Stimulated activated CD8-positive, alpha-beta memory T cell treated with anti-CD3 and anti-CD28 coated beads, Interleukin-7, amount 100 ng/mL, for 4 hours (primary cell): ENCODE data around the gene MAP4K1.

Source experiments
- DNase-seq, 2 donors: peaks; one replicate each; pipeline ENCODE4 v3.0.0-alpha.2; 2020; ENCODE audit warnings: low read depth in 2 of 2

MAP4K1 gene

DNA sequence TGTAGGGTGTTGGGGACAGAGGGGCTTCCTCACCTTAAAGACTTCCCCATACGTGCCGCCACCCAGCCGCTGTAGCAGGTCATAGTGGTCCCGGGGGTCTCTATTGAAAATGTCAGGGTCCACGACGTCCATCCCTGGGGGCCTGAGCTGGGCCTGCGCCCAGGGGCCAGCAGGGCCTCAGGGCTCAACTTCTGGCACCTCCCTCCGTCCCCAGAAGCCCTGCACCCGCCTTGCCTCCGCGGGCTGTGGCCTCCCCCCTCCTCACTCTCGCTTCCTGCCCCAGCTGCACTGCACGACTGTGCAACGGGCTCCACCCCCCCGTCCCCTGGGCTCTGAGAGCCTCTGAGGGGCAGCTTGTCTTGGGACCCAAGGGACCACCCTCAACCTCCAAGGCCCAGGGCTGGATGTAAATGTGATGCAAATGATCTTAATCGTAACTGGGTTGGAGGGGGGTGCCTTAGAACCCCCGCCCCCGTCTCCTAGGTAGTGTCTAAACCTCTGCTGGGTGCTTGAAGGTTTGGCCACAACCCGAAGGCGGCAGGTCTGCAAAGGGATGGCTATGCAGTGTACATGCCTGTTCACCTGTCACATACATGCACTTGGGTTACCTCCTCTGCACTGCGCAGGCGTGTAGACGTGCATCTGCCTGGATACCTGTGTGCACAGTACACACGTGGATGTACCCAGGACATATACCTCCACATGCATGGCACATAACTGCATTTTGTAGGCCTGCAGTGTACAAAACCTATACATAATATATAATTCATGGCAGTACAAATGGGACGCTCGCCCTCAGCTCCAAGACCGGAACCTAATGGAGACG lies at the start of gene MAP4K1:
Gene MAP4K1 (minus strand): TSS at position 190 of the 826 bp plus-strand sequence. CDS start 58 bp downstream, at position 132.
- DNase-seq, result peak; percentile 29 to 61

DNA sequence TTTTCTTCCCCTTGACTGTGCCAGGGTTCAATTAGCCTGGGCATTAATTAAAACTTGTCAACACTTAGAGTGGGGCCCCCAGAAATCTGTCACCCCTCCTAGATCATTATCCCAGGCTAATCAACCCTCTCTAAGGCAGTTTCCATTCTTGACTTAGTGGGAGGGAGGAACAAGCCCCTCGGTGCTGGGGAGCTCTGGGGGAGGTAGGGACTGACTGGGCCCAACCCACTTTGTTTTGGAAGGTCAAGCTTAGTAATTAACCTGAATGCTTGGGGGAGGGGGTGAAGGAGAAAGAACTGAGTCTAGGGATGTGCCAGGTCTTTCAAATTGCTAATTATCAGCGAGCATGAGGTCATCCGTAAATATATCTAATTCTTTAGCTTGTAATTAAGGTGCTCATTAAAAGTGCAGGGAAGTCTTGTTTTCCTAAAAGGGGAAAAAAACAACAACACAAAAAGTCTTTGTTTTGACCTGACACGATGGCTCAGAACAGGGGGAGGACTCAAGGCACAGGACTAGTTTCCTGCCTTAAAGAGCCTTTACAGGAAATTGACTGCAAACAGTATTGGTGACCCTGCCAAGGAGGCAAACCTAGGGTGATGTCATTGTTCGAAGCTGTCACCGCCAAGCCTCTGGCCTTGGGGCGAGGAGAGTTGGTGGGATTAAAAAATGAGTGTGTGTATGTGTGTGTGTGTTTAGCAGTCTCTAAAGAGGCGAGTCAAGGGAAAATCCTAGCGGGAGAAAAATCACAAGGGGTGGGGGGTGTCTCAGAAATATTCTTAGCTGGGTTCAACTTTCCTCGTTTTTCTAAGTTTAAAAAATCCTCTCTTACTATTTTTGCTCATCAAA lies 49.1 kb upstream of the MAP4K1 start:
- peak in 1 of 2 donors; percentile 28 for DNase-seq

DNA sequence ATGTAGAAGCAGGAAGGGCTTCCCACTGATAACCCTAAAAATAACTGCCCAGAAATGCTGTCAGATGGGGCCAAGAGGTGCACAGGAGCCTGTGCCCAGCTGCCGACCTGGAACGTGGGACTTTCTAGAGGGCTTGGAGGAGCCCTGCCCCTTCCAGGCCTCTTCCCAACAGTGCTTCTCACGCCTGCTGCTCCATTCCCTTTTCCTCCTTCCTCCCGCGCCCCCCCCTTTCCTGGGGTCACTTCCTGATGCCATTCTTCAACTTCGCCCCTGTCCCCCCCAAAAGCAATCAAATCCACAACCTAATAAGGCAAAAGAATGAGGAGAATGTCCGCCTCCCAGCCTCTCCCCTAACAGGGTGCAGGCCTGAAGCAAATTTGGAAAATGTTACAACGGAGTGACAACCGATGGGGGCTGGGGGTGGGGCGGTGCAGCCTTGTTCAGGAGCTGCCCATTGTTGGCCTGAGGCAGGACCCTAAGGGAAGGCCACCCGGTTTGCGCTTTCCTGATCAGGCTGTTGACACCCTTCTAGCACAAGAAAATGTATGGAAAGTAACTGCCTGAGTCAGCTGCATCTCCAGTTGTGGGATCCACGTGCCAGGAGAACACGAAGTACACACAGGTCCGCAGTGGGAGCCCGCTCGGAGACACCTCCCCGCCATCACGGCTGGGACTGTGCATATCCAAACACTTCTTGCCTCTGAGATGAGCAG lies 48.4 kb upstream of the MAP4K1 start:
- no peak for DNase-seq

DNA sequence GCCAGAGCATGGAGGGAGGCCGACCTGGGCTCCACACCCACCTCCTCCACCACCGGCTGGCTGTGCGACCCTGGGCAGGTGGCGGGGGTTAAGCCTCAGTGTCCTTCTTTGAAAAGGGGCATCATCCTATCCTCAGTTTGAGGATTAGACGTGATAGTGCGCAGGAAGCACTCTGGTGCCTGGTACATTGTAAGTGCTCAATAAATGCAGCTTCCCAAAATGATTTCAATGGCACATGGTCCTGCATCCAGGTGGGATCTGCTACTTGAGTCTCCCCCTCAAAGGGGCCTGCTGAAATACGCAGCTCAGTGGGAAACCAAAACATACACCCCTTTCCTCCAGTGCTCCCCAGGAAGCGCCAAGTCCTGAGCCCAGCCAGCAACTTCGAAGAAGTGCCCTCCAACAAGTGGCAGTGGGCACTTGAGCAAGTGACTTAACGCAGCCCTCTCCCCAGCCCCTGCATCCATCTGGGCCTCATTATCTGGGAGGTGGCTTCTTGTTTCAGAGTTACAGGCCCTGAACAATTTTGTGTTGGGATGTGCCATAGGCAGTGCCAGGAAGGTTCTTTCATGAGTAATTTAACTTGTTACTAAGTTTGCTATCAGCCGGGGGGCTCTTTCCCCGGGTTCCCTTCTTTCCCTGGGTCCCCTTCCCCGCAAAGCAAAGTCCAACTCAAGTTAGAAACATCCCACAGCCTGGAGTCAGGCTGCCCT lies 47.6 kb upstream of the MAP4K1 start:
- no peak for DNase-seq

DNA sequence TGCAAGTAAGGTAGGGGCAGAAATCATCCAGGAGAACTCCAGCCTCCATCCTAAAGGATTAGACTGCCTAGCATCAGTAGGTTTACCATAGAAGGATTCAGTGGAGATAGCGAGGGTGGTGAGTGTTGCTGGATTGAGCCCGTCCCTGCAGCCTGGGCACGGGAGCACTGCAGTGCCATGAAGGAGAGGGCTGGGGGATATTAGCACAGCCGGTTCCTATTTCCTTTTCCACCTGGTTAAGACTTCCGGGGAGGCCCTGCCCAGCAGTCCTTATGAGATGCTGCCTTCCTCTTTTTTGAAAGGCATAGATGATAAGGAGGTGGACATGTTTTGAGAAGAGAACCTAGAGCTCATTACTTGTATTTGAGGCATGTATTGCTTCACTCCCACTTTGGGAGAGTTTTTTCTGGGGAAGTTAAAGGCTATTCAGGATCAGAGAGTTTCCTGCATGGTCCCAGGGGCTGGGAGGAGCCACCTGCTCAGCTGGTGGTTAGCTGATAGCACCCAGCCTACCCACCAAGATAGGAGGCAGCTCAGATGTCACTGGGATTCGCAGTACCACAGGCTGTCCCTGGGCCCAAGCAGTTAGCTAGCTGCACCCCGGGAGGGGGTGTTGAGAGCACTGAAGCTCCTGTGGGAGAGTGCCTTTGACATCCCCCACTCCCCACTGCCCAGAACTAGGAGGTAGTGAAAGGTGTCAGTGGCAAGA lies 46.9 kb upstream of the MAP4K1 start:
- no peak for DNase-seq

DNA sequence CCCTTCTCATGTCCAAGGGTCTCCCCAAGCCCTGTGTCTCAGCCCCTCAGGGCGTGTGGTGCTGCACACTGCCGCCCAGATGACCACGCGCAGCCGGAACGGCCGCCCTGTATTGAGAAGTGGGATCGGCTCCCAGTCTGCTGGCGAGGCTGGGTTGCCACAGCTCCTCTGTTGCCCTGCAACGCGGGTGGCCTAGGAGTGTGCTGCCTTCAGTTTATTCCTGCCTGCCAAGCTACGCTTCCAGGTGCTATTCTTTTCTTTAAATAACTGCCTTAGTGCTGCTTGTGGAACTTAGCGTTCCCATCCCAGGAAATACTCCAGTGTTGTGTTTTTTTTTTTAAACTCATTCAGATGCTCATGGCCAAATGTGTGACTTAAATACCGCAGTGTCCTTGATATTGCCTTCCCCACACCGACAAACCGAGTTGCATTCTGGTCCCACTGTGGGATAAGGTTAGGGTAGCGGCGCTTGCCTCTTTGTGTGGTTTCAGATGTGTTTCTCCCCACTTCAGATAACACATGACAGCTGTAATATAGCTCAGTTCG lies 46.3 kb upstream of the MAP4K1 start:
- DNase-seq, result no peak

DNA sequence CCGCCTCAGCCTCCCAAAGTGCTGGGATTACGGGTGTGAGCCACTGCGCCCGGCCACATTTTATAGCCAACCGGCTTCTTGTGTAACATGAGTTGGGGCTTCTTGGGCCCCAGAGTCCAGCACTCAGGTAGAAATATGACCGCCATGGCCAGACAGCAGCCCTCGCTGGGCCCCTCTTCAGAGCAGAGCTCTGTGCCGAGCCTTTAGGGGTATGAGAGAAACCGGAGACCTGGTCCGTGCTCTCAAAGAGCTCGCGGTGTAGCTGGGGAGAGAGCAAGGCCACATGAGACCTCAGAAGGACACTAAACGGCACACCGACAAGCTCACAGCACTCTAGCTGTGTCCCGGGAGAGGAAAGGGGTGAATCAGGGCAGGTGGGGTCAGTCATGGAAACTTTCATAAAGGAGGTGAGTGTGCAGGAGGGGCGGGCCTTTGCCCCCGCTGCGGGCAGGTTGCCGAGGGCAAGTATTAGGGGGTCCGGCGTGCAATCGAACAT lies 45.5 kb upstream of the MAP4K1 start:
- no peak for DNase-seq

DNA sequence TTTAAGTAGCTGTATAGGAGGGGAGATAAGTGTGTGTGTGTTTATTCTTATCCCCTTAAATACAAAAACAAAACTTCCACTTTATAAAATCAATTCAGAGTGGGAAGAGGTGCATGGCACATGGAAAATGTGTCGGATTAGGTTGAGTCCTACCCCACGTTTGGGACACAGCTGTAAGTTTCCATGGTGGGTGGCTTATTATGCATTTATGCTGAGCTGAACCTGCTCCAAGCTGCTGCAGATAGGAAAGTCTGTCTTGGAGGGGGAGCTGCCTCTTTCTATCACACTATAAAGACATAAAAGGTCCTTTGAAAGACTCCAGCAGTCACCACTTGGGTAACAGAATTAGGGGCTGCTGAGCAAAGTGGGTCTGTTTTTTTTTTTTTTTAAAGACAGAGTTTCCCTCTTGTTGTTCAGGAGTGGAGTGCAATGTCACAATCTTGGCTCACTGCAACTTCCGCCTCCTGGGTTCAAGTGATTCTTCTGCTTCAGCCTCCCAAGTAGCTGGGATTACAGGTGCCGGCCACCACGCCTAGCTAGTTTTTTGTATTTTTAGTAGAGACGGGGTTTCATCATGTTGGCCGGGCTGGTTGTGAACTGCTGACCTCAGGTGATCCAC lies 44.9 kb upstream of the MAP4K1 start:
- DNase-seq, result no peak

DNA sequence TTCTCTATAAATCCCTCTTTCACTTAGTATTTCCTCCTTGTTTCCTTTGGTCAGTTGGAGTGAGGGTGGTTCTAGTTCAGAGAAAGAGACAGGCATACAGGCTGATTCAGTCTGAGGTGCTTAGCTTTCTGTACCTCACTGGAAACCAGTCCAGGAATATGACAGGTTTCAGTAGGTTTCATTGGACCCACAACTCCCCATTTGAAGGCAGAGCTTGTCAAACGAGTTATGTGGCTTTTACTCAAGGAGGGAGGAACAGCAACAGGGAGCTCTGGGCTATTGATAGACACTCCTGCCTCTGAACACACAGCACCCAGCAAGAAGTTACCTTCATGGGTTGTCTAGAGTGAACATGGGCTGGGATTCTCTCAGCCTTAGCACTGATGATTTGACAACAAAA lies 44.2 kb upstream of the MAP4K1 start:
- DNase-seq, result no peak

DNA sequence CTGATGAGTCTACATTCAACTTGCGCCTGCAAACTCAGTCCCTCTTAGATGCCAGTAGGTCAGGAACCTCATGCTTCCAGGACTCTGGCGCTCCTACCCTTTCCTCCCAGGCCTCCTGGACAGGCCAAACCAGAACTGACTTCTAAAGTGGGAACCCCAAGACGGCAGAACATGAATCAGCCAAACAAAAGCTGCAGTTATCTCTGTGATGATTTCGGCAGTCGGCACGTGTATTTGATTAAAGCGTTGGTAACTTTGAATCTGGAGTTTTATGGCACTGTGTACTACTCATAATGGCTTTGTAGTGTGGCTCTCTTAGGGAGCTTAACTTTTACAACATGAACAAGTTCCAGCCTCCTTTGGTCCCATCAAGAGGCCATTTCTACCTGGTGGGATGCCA lies 43.4 kb upstream of the MAP4K1 start:
- DNase-seq, result no peak

DNA sequence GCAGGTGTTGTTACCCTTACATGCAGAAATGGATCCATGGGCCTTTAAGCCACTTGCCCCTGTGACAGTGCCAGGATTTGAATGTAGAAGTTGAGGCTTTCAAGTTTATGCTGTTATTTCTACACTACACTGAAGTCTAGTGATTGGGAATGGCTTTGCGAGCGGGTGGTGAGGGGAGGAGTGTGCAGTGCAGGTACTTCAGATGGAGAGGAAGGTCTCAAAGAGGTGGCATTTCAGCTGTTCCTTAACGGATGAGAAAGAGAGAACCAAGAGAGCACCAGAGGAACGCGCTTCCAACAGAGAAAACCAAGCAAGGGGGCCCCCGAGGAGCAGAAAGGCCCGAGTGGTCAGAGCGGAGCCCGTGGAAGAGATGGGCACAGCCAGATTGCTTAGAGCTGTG lies 43.0 kb upstream of the MAP4K1 start:
- no peak for DNase-seq

DNA sequence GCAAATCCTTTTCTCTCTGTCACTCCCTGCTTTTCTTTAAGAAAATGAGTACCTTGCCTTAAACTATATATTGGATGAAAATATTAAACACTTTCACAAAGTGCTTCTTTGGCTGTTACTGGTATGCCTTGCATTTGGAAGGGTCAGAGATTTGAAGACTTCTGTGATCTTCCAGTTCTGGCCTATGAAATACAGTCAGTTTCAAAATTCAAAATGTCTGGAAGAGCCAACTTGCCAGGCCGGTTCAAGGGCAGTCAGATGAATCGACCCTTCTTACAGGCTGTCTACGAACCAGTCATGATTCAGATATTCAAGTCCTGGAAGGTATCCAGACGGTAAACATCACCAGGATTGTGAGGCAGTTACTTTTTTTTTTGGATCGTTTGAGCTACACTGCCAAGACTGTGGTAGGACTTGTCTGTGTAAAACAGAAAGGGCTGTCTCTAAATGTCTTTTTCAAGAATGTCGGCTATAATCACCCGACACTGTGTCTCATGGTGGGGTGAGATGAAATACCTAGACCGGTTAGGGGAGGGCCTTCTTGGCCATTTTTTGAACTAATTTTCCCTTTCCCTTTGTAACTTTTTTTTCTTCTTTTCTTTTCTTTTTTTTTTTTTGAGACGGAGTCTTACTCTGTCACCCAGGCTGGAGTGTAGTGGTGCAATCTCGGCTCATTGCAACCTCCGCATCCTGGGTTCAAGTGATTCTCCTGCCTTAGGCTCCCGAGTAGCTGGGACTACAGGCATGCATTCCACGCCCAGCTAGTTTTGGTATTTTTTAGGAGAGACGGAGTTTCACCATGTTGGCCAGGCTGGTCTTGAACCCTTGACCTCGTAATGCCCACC lies 40.9 kb upstream of the MAP4K1 start:
- no peak for DNase-seq

DNA sequence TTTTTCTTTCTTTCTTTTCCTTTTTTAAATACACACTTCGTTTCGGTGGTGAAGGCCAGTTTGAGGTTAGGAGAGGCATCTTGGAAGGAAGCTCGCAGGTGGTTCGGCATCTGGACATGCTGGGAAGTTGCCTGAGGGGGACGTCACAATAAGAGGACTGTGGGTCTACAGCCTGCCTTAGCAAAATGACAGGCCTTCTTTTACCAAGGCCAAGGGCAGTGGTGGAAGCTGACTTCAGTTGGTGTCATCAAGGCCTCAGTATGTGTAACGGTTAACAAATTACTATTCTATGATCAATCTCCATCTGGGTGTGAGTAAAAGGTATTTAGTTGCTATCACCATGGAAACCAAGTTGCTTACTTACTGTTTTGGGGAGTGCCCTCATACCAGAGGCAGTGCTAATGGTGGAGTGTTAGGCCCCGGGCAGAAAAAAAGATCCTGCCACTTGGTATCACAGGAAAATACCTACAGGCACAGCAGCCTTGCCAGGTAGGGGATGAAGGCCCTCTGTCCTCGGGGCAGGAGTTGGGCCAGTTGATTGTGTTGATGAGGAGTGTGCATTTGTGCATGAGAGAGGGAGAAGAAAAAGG lies 40.0 kb upstream of the MAP4K1 start:
- DNase-seq, result no peak

DNA sequence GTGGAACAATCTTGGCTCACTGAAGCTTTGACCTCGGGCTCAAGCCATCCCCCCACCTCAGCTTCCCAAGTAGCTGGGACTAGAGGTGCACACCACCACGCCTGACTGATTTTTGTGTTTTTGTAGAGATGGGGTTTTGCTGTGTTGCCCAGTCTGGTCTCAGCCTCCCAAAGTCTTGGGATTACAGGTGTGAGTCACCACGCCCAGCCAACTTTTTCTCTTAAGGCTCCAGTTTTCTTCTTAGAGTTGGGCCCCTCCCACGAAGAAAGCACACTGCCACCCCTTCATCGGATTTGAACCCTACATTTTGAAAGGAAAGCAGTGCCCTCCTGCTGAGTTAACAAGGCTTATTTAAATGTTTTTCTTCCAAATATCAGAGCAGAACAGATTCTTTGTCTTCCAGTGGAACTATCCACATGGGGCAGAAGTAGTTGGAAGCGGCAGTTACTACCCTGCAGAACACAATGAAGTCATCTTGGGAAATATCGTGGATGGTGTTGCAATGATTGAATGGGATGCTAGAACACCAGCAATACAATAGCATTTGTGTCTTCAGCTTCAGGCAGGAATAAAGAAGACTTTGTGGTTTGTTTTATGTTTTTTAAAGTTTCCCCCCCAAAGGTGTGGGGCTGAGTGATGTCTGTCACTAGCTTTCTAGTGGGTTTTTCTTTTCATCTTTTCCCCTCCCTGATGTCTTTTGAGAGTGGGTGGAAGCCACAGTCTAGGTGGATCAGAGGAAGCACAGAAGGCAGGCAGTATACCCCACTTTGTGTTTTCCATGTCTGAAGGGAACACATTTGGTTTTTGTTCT lies 38.6 kb upstream of the MAP4K1 start:
- peak in 1 of 2 donors; percentile 31 for DNase-seq

DNA sequence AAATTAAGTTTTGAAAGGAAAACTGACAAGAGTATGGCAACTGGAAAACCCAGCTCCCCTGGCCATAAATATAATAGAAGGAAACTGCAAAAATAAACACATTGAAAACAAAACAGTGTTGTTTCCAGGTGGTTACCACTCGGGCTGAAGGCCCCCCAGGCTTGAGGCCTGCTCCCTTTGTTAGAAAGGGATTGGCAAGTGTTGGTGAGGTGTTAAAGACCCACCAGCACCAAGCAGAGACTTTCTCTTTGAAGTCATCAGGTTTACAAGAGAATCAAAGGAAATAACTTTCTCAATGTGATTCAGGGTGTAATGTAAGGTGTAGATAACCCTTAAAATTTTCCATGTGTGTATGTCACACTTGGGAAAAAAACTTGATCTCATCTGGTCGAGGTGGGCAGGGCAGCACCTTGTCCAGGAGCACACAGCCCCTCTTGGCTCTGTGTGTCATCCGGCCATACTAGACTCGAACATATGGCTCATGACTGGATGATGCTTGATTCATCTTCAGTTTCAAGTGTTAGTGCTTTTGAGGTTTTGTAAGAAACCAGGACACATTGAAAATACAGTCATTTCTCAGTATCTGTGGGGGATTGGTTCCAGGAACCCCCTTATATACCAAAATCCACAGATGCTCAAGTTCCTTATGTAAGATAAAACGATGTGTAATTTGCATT lies 37.5 kb upstream of the MAP4K1 start:
- no peak for DNase-seq

DNA sequence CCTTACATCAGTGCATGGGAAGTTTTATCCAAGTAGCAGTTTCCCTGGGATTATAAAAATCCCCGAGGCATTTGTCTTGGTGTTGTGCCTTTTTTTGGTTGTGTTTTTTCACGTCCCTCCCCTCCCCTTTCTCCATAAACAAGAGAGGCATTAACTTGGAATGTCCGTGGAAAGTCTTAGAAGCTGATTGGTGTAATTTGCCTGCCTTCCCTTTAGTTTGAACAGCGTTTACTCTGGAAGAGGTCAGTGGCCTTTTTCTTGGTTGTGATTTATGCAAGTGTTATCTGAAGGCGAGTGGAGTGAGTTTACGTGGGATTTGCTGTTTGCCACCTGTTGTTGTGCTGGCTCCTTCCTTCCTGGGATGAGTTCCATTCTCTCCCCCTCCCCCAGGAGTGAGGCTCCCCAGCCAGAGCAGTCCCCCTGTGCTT lies 36.9 kb upstream of the MAP4K1 start:
- DNase-seq, result no peak

DNA sequence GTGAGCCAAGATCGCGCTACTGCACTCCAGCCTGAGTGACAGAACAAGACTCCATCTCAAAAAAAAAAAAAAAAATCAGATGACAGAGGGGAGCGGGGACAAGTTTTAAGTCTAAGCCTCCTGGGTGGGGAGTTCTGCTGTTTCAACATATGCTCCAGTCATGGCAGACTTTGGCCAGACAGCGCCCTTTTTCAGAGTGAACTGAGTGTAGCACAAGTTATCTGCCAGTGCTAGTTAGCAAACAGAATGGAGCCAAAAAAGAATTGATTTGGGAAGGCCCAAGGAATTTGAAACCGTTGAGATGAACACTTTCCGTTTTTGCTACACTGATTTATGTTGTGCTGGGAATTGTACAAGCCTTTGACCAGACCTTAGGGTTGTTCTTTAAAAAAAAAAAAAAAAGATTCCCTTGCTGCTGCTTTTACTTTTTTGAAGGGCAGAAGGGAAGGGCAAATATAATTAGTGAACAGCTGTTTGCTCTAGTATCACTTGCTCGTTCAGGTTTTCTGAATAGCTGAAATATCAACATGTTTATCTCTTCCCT lies 35.3 kb upstream of the MAP4K1 start:
- DNase-seq, result no peak
